ENCODE measurements around the gene MICAL2.

The MICAL2 gene

GRCh38 chr11:12279672-12280108 lies 169.3 kb downstream of the MICAL2 start:
- DNase-seq (ENCODE audit: low read depth, low spot score): no peak
- no peak overlapping the region for H3K4me3 ChIP-seq (ENCODE audit: low read depth, low read length)
- ChIA-PET CTCF (interaction anchor here (0.7 to 21.0 kb wide), 13 partner anchors 10 to 492 kb away, joined by 3 to 652 read pairs (median 9); no protein-coding TSS in a partner anchor), POLR2A (interaction anchor here (0.9 to 1.2 kb wide), 2 partner anchors 97 to 193 kb away, joined by 3 read pairs; no protein-coding TSS in a partner anchor)
- no peak for TF ChIP-seq CTCF (IDR thresholded peaks at IDR 0.05; ENCODE audit: insufficient read depth, low read length, missing control alignments)

- H3K4me3 ChIP-seq (ENCODE audit: low read depth, low read length): no peak overlapping the region
- no peak for DNase-seq (ENCODE audit: low read depth, low spot score)
- TF ChIP-seq CTCF (IDR thresholded peaks at IDR 0.05; ENCODE audit: insufficient read depth, low read length, missing control alignments): no peak
- ChIA-PET CTCF (interaction anchor here (0.5 to 21.0 kb wide), 36 partner anchors 10 to 1356 kb away, joined by 3 to 652 read pairs (median 7); no protein-coding TSS in a partner anchor), POLR2A (interaction anchor here (1.1 to 1.2 kb wide), 2 partner anchors 98 to 204 kb away, joined by 3 to 4 read pairs; no protein-coding TSS in a partner anchor)
Observed at GRCh38 chr11:12280199-12280837, 169.9 kb downstream of the MICAL2 start.

GRCh38 chr11:12280838-12281565 lies 170.6 kb downstream of the MICAL2 start:
- no peak overlapping the region for H3K4me3 ChIP-seq (ENCODE audit: low read depth, low read length)
- TF ChIP-seq CTCF (IDR thresholded peaks at IDR 0.05; ENCODE audit: insufficient read depth, low read length, missing control alignments): no peak
- no peak for DNase-seq (ENCODE audit: low read depth, low spot score)
- ChIA-PET POLR2A (interaction anchor here (1.0 to 1.7 kb wide), 4 partner anchors 98 to 237 kb away, joined by 3 to 4 read pairs (median 4); no protein-coding TSS in a partner anchor), CTCF (interaction anchor here (0.5 to 21.0 kb wide), 70 partner anchors 8 to 1357 kb away, joined by 3 to 652 read pairs (median 5); no protein-coding TSS in a partner anchor)

- ChIA-PET POLR2A (interaction anchor here (1.0 to 1.7 kb wide), 4 partner anchors 118 to 238 kb away, joined by 3 to 4 read pairs (median 4); no protein-coding TSS in a partner anchor), CTCF (interaction anchor here (0.6 to 21.0 kb wide), 70 partner anchors 9 to 594 kb away, joined by 3 to 652 read pairs (median 5); no protein-coding TSS in a partner anchor)
- DNase-seq (ENCODE audit: low read depth, low spot score): no peak
- TF ChIP-seq CTCF (IDR thresholded peaks at IDR 0.05; ENCODE audit: insufficient read depth, low read length, missing control alignments): peak; percentile 84
- H3K4me3 ChIP-seq (ENCODE audit: low read depth, low read length): no peak overlapping the region
Observed at GRCh38 chr11:12281571-12282478, 171.4 kb downstream of the MICAL2 start.

GRCh38 chr11:12282676-12283075 lies 172.3 kb downstream of the MICAL2 start:
- ChIA-PET CTCF (interaction anchor here (0.5 to 21.0 kb wide), 26 partner anchors 22 to 1404 kb away, joined by 3 to 652 read pairs (median 6); no protein-coding TSS in a partner anchor), POLR2A (interaction anchor here (1.3 to 1.7 kb wide), 2 partner anchors 119 to 239 kb away, joined by 3 to 4 read pairs; no protein-coding TSS in a partner anchor)
- no peak for TF ChIP-seq CTCF (IDR thresholded peaks at IDR 0.05; ENCODE audit: insufficient read depth, low read length, missing control alignments)
- no peak for DNase-seq (ENCODE audit: low read depth, low spot score)
- no peak overlapping the region for H3K4me3 ChIP-seq (ENCODE audit: low read depth, low read length)

Measured in AG04449 (cell line).